HG02678 (cell line): Measurements from ENCODE around the gene ABCB10.
"Not testable (repeated sequence)": the region's sequence is repeated elsewhere in the genome, so short reads cannot be mapped to it uniquely, and the experiment has no call there.

Experiments used
- ATAC-seq: cut with Tn5 transposase; IDR thresholded peaks from one replicate; pipeline ENCODE4 v1.9.1; 2021; ENCODE audit warnings: mild to moderate bottlenecking, moderate library complexity; ENCODE audit not compliant: unreplicated experiment

ABCB10 gene

GRCh38 chr1:229574679-229575442 lies 16.4 kb upstream of the ABCB10 start:
- no peak for ATAC-seq

GRCh38 chr1:229572286-229572685 lies 13.8 kb upstream of the ABCB10 start:
- ATAC-seq = no peak

- ATAC-seq = no peak
These were observed 12.5 kb upstream of the ABCB10 start for GRCh38 chr1:229570891-229571516.

GRCh38 chr1:229570305-229570704 lies 11.8 kb upstream of the ABCB10 start:
- ATAC-seq = no peak

- ATAC-seq = no peak
These were observed 8.8 kb upstream of the ABCB10 start for GRCh38 chr1:229567109-229567868.

GRCh38 chr1:229563701-229564100 lies 5.2 kb upstream of the ABCB10 start:
- ATAC-seq = no peak

- ATAC-seq = no peak
These were observed 4.7 kb upstream of the ABCB10 start for GRCh38 chr1:229563241-229563640.

- ATAC-seq = no peak
These were observed 4.2 kb upstream of the ABCB10 start for GRCh38 chr1:229562686-229563085.

- no peak for ATAC-seq
These were observed 2.6 kb upstream of the ABCB10 start for GRCh38 chr1:229561141-229561540.

GRCh38 chr1:229560124-229560523 lies 1.6 kb upstream of the ABCB10 start:
- not testable (repeated sequence) for ATAC-seq

GRCh38 chr1:229559336-229559801 lies 862 bp upstream of the ABCB10 start:
- not testable (repeated sequence) for ATAC-seq

- peak; percentile 31 for ATAC-seq
These were observed 543 bp downstream of the ABCB10 start for GRCh38 chr1:229557913-229558414.

GRCh38 chr1:229557200-229557850 lies 1.2 kb downstream of the ABCB10 start:
- ATAC-seq = no peak

GRCh38 chr1:229554886-229555621 lies 3.5 kb downstream of the ABCB10 start:
- ATAC-seq = no peak

- ATAC-seq = no peak
These were observed 4.8 kb downstream of the ABCB10 start for GRCh38 chr1:229553621-229554130.

GRCh38 chr1:229552732-229553131 lies 5.8 kb downstream of the ABCB10 start:
- no peak for ATAC-seq

GRCh38 chr1:229550812-229551567 lies 7.5 kb downstream of the ABCB10 start:
- ATAC-seq = no peak

GRCh38 chr1:229547542-229547941 lies 11.0 kb downstream of the ABCB10 start:
- ATAC-seq = no peak

- no peak for ATAC-seq
These were observed 13.9 kb downstream of the ABCB10 start for GRCh38 chr1:229544587-229544986.
